ENCODE measurements around the gene ESAM. TPM values are rescaled to one million over a fixed set of nuclear protein-coding genes. Genes with fewer than 3 reads are reported as not detected.
A peak's percentile ranks its signal among the peaks of the same experiment; 100 is the strongest.

ESAM gene
- total and polyA plus RNA-seq, 11 donors, result 24.8 to 111 (median 43.3) TPM

DNA sequence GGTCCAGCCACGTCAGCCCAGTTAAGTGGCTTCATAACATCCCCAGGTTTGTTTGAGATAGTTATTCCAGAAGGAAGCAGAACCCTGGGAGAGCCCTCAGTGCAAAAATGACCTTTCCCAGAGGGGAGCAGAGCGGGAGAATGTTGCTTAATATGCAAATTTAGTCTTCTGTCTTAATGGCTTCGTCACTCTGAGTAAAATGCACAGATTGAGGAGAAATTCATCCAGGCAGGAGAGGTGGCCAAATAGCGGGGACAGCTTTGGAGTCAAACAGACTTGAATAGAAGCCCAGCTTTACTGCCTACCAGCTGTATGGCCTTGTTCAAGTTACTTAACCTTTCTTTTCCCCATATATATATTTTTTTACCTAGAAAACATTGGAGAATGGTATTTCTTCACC lies 34.6 kb downstream of the ESAM start:
- intact Hi-C loops (cut with DNase I), result no loop called here
- DNase-seq, result no peak
- Histone ChIP-seq H3K4me3 (no peak overlapping the region), H3K9me3 (no peaks in the 10 kb centered on the region), H3K27ac (no peak overlapping the region), H3K36me3 (no peaks in the 10 kb centered on the region), H3K4me1 (peaks cover 6 to 33% (median 13%) of the 10 kb centered on the region in 12 donors), H3K27me3 (peaks cover 0 to 6% (median 0%) of the 10 kb centered on the region in 9 donors)
- no peak for ATAC-seq
- no peak for TF ChIP-seq POLR2A (IDR thresholded peaks at IDR 0.05)
- TF ChIP-seq, protein P1, sequence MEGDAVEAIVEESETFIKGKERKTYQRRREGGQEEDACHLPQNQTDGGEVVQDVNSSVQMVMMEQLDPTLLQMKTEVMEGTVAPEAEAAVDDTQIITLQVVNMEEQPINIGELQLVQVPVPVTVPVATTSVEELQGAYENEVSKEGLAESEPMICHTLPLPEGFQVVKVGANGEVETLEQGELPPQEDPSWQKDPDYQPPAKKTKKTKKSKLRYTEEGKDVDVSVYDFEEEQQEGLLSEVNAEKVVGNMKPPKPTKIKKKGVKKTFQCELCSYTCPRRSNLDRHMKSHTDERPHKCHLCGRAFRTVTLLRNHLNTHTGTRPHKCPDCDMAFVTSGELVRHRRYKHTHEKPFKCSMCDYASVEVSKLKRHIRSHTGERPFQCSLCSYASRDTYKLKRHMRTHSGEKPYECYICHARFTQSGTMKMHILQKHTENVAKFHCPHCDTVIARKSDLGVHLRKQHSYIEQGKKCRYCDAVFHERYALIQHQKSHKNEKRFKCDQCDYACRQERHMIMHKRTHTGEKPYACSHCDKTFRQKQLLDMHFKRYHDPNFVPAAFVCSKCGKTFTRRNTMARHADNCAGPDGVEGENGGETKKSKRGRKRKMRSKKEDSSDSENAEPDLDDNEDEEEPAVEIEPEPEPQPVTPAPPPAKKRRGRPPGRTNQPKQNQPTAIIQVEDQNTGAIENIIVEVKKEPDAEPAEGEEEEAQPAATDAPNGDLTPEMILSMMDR (IDR thresholded peaks at IDR 0.05), result no peak
- WGBS, 4 donors, result 86 to 94% (median 90%) methylated on average over 4 of the region's 4 CpGs

DNA sequence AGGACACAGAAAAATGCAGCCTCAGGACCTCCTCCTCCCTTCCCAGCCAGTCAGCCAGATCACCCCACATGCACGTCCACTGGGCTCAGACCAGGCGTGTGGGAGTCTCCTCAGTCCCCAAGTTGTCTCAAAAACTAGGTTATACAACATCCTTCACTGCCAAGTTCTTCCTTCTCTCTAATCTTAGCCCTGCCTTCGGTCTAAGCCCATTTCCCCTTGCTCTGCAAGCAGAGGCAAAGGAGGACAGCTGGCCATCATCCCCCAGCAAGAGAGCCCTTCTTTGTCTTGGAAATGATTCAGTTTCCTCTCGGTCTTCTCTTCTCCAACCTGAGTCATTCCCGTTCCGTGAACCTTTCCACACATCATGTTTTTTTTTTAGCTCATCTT lies 36.4 kb downstream of the ESAM start:
- 12 to 24% (median 17%) methylated on average over 6 of the region's 6 CpGs for WGBS, 4 donors
- no peak for TF ChIP-seq POLR2A (IDR thresholded peaks at IDR 0.05)
- TF ChIP-seq, protein P1 (IDR thresholded peaks at IDR 0.05), result no peak
- H3K9me3 ChIP-seq, result no peaks in the 10 kb centered on the region
- no peak overlapping the region for H3K4me3 ChIP-seq
- DNase-seq, result no peak
- H3K36me3 ChIP-seq, result no peaks in the 10 kb centered on the region
- intact Hi-C loops (cut with DNase I), result no loop called here
- ATAC-seq, result peak in 3 of 4 donors; percentile 39 to 64 (median 41)
- H3K4me1 ChIP-seq, result peaks cover 6 to 26% (median 14%) of the 10 kb centered on the region in 12 donors
- H3K27me3 ChIP-seq, result peaks cover 0 to 18% (median 3%) of the 10 kb centered on the region in 9 donors
- peak overlapping the region in 7 of 12 donors; percentile 7 to 70 (median 29) for H3K27ac ChIP-seq

DNA sequence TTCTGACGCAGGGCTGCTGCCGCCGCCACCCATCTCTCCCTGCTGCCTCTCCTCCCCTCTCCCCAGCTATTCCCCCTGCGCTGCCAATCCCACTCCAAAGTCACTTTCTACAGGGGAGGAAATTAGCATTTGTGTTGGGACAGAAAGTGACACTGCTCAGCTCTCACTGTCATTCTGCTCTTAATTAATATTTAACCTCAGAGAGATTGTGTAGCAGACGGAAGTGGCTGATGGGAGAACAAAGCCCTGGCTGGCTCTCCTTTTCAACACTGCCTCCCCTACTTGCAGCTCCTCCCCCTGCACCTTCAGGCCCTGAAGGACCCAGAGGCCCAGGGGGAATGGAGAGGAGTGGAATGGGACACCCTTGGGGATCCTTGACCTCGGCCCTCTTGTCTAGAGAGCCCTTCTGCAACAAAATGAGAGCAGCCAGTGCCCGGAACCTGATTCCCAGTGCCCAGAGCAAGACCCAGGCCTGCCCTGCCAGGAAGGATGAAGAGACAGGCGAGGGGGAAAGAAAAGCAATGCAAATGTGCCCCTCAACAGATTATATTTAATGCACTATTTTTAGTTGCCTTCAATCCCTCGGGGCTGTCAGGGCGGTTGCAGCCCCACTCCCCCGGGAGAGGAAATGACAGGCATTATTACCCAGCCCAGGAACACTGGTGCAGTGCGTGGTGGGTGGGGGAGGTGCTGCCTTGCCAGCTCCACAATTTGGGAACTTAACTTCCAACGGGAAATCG lies 36.9 kb downstream of the ESAM start:
- Histone ChIP-seq H3K27me3 (peaks cover 0 to 23% (median 3%) of the 10 kb centered on the region in 9 donors), H3K4me3 (no peak overlapping the region), H3K27ac (peak overlapping the region in 9 of 12 donors; percentile 7 to 70 (median 24)), H3K9me3 (no peaks in the 10 kb centered on the region), H3K36me3 (no peaks in the 10 kb centered on the region), H3K4me1 (peaks cover 6 to 26% (median 14%) of the 10 kb centered on the region in 12 donors)
- TF ChIP-seq, protein P1 (IDR thresholded peaks at IDR 0.05), result no peak
- TF ChIP-seq POLR2A (IDR thresholded peaks at IDR 0.05), result no peak
- WGBS, 4 donors, result 27 to 31% (median 28%) methylated on average over 14 of the region's 14 CpGs
- ATAC-seq (peak in 3 of 4 donors; percentile 37 to 57 (median 56)), DNase-seq (peak in 2 of 5 donors; percentile 52 to 57)
- intact Hi-C loops (cut with DNase I), result no loop called here

DNA sequence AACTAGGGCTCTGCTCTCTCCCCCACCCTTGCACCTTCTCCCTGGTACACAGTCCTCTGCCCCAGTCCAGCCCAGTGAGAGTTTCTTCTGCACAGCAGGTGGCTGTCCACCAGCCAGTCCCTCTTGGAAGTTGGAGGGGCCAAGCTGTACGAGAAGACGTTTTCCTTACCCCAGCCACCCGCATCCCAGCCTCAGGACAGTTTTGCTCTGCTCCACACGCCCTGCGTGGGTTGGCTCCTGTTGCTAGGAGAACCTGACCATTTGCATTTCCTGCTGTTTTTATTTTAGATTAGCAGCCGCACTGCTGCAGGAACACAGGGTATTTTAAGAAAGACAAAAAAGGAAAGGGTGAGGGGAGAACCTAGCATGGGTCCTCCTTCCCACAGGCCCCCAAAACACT lies 39.9 kb downstream of the ESAM start:
- Histone ChIP-seq H3K27ac (no peak overlapping the region), H3K4me1 (peaks cover 6 to 45% (median 26%) of the 10 kb centered on the region in 12 donors), H3K27me3 (peaks cover 0 to 42% (median 22%) of the 10 kb centered on the region in 9 donors), H3K4me3 (no peak overlapping the region), H3K9me3 (no peaks in the 10 kb centered on the region), H3K36me3 (no peaks in the 10 kb centered on the region)
- intact Hi-C loops (cut with DNase I), result no loop called here
- WGBS, 4 donors, result 21 to 30% (median 26%) methylated on average over 6 of the region's 6 CpGs
- ATAC-seq, result no peak
- DNase-seq, result no peak
- TF ChIP-seq, protein P1 (IDR thresholded peaks at IDR 0.05), result no peak
- no peak for TF ChIP-seq POLR2A (IDR thresholded peaks at IDR 0.05)
